ENCODE results near the gene CYP21A2.
"Not testable (repeated sequence)": the region's sequence is repeated elsewhere in the genome, so short reads cannot be mapped to it uniquely, and the experiment has no call there.

The CYP21A2 gene

DNA sequence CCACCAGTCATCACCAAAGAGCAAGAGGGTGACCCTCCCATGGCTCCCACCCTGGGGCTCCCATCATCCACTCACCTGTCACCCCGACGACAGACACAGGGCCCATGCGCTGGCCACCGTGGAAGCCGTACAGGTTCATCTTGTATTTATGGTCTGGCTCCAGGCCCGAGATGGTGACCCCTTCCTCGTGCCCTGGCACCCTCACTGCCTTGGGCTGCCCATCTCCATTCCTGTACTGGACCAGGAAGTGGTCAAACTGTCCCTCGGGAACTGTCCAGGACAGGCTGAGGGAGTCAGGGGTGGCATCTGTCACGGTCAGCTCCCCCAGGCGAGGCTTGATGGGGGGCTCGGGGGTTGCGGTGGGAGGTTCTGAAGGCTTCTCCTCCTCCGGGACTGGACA lies 30.1 kb downstream of the CYP21A2 start:
- WGBS (ENCODE audit: extremely low coverage, insufficient coverage, insufficient read length): no CpG with 5 or more reads among the region's 13 CpGs

DNA sequence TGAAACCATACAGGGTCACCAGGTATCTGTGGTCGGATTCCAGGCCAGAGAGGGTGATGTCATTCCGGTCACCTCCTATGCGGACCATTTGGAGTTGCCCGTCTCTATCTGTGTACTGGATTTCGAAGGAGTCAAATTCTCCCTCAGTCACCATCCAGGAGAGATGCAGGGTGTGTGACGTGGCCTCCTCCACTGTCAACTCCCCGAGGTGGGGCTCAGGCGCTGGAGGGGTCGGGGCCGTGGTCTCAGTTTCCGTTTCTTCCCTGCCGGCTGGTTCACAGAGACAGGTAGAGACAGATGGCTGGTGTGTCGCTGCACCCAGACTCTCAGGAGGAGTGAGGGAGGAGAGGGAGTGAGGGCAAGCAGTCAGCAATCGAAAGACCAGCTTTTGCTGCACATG lies 30.7 kb downstream of the CYP21A2 start:
- Histone ChIP-seq H3K4me2 (ENCODE audit: low read length) (no peak overlapping the region), H4K91ac (ENCODE audit: low read depth, low read length) (no peak overlapping the region), H4K12ac (ENCODE audit: low read depth, low read length) (no peak overlapping the region), H2AK5ac (ENCODE audit: low read length) (no peak overlapping the region), H3K4me1 (ENCODE audit: control insufficient read depth in 1 of 2, insufficient read depth in 2 of 2, low read length in 2 of 2) (no peaks in the 10 kb centered on the region), H3K23ac (ENCODE audit: low read length) (no peak overlapping the region), H2BK5ac (ENCODE audit: low read depth, low read length, poor library complexity) (no peak overlapping the region), H2BK12ac (ENCODE audit: low read length) (no peak overlapping the region), H3K14ac (ENCODE audit: low read length) (no peak overlapping the region), H3K79me2 (ENCODE audit: control insufficient read depth, insufficient read depth, low read length, poor library complexity) (no peaks in the 10 kb centered on the region), H3K36me3 (ENCODE audit: control insufficient read depth in 1 of 2, insufficient read depth in 2 of 2, low read length in 2 of 2) (no peaks in the 10 kb centered on the region), H2AFZ (ENCODE audit: insufficient read depth, low read length, poor library complexity) (no peak overlapping the region), H3K9me3 (ENCODE audit: insufficient read depth, low read depth, low read length) (no peaks in the 10 kb centered on the region), H3K9ac (ENCODE audit: low read length) (no peak overlapping the region), H3K4ac (ENCODE audit: low read depth, low read length) (no peak overlapping the region), H2BK120ac (ENCODE audit: insufficient read depth, low read length, poor library complexity) (no peak overlapping the region), H3K27ac (ENCODE audit: low read depth, low read length) (no peak overlapping the region), H4K8ac (ENCODE audit: low read depth, low read length) (no peak overlapping the region), H3K79me1 (ENCODE audit: low read length) (no peaks in the 10 kb centered on the region), H3K27me3 (ENCODE audit: insufficient read depth, low read length) (no peaks in the 10 kb centered on the region), H3K18ac (ENCODE audit: low read length) (no peak overlapping the region), H3K4me3 (ENCODE audit: low read depth, low read length) (no peak overlapping the region)
- DNase-seq: no peak
- no CpG with 5 or more reads among the region's 14 CpGs for WGBS (ENCODE audit: extremely low coverage, insufficient coverage, insufficient read length)

More for the DNA sequence above, 30.1 kb downstream of the CYP21A2 start:
- not testable (repeated sequence) for H3K27me3 ChIP-seq (ENCODE audit: insufficient read depth, low read length); H3K4ac ChIP-seq (ENCODE audit: low read depth, low read length); H3K9ac ChIP-seq (ENCODE audit: low read length); H3K18ac ChIP-seq (ENCODE audit: low read length); H4K12ac ChIP-seq (ENCODE audit: low read depth, low read length); H3K4me3 ChIP-seq (ENCODE audit: low read depth, low read length); H4K91ac ChIP-seq (ENCODE audit: low read depth, low read length); H3K36me3 ChIP-seq (ENCODE audit: control insufficient read depth in 1 of 2, insufficient read depth in 2 of 2, low read length in 2 of 2); H2BK5ac ChIP-seq (ENCODE audit: low read depth, low read length, poor library complexity); H3K79me1 ChIP-seq (ENCODE audit: low read length); H3K4me2 ChIP-seq (ENCODE audit: low read length); H3K27ac ChIP-seq (ENCODE audit: low read depth, low read length); H3K79me2 ChIP-seq (ENCODE audit: control insufficient read depth, insufficient read depth, low read length, poor library complexity); H3K23ac ChIP-seq (ENCODE audit: low read length); H3K14ac ChIP-seq (ENCODE audit: low read length); H2AFZ ChIP-seq (ENCODE audit: insufficient read depth, low read length, poor library complexity); H4K8ac ChIP-seq (ENCODE audit: low read depth, low read length); H3K4me1 ChIP-seq (ENCODE audit: control insufficient read depth in 1 of 2, insufficient read depth in 2 of 2, low read length in 2 of 2); H2AK5ac ChIP-seq (ENCODE audit: low read length); H2BK120ac ChIP-seq (ENCODE audit: insufficient read depth, low read length, poor library complexity); DNase-seq; H3K9me3 ChIP-seq (ENCODE audit: insufficient read depth, low read depth, low read length); H2BK12ac ChIP-seq (ENCODE audit: low read length)

DNA sequence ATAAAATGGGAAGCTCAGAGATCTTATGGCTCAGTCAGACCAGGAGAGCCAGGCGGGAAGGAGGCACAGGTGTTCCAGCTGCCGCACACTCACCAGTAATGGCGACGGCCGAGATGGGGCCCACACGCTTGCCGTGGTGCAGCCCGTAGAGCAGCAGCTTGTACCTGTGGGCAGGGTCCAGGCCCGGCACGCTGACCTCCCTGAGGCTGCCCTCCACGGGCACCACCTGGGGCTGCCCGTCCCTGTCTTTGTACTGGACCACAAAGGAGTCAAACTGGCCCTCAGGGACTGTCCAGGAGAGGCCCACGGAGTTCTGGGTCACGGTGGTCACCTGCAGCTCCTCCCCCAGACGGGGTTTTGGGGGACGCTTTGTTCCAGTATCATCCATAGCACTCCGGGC lies 31.2 kb downstream of the CYP21A2 start:
- Histone ChIP-seq H2BK5ac (ENCODE audit: low read depth, low read length, poor library complexity) (no peak overlapping the region), H2BK120ac (ENCODE audit: insufficient read depth, low read length, poor library complexity) (no peak overlapping the region), H2AFZ (ENCODE audit: insufficient read depth, low read length, poor library complexity) (no peak overlapping the region), H3K4me1 (ENCODE audit: control insufficient read depth in 1 of 2, insufficient read depth in 2 of 2, low read length in 2 of 2) (no peaks in the 10 kb centered on the region), H4K91ac (ENCODE audit: low read depth, low read length) (no peak overlapping the region), H3K14ac (ENCODE audit: low read length) (no peak overlapping the region), H3K36me3 (ENCODE audit: control insufficient read depth in 1 of 2, insufficient read depth in 2 of 2, low read length in 2 of 2) (no peaks in the 10 kb centered on the region), H3K9me3 (ENCODE audit: insufficient read depth, low read depth, low read length) (no peaks in the 10 kb centered on the region), H3K9ac (ENCODE audit: low read length) (no peak overlapping the region), H4K12ac (ENCODE audit: low read depth, low read length) (no peak overlapping the region), H3K27ac (ENCODE audit: low read depth, low read length) (no peak overlapping the region), H2AK5ac (ENCODE audit: low read length) (no peak overlapping the region), H3K23ac (ENCODE audit: low read length) (no peak overlapping the region), H2BK12ac (ENCODE audit: low read length) (no peak overlapping the region), H3K27me3 (ENCODE audit: insufficient read depth, low read length) (no peaks in the 10 kb centered on the region), H3K79me1 (ENCODE audit: low read length) (no peaks in the 10 kb centered on the region), H4K8ac (ENCODE audit: low read depth, low read length) (no peak overlapping the region), H3K4me2 (ENCODE audit: low read length) (no peak overlapping the region), H3K79me2 (ENCODE audit: control insufficient read depth, insufficient read depth, low read length, poor library complexity) (no peaks in the 10 kb centered on the region), H3K18ac (ENCODE audit: low read length) (no peak overlapping the region), H3K4me3 (ENCODE audit: low read depth, low read length) (no peak overlapping the region), H3K4ac (ENCODE audit: low read depth, low read length) (no peak overlapping the region)
- no CpG with 5 or more reads among the region's 17 CpGs for WGBS (ENCODE audit: extremely low coverage, insufficient coverage, insufficient read length)
- DNase-seq: no peak

DNA sequence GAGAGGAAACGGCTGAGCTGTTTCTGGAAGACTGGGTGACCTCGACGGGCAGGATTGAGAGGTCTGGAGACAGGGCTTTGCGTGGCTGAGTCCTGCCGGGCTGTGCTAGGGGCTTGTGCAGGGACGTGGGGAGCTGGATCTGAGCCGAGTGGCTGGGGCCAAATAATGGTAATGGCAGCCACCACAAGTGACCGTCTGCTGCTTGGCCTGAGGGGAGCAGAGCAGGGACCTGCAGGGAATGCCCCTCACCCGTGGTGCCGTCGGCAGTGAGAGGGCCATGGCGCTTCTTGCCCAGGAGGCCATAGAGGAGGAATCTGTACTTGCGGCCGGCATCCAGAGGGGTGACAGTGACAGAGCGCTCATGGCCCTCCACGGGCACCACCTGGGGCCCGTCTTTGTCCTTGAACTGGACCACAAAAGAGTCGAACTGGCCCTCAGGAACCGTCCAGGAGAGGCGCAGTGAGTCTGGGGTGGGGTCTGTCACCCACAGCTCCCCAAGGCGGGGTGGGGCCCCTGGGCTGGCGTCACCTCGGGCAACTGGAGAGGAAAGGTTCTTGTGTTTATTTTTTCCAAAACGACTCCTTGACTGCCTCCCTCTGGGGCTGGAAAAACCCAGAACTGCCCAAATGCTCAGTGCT lies 31.8 kb downstream of the CYP21A2 start:
- DNase-seq: no peak
- Histone ChIP-seq H3K23ac (ENCODE audit: low read length) (no peak overlapping the region), H3K14ac (ENCODE audit: low read length) (no peak overlapping the region)

More for the DNA sequence above, 31.8 kb downstream of the CYP21A2 start:
- no peak overlapping the region for H4K12ac ChIP-seq (ENCODE audit: low read depth, low read length)
- peaks cover 0 to 2% of the 10 kb centered on the region in 2 experiments for H3K4me1 ChIP-seq (ENCODE audit: control insufficient read depth in 1 of 2, insufficient read depth in 2 of 2, low read length in 2 of 2)
- H3K36me3 ChIP-seq (ENCODE audit: control insufficient read depth in 1 of 2, insufficient read depth in 2 of 2, low read length in 2 of 2): no peaks in the 10 kb centered on the region
- no peak overlapping the region for H3K9ac ChIP-seq (ENCODE audit: low read length)
- H2AFZ ChIP-seq (ENCODE audit: insufficient read depth, low read length, poor library complexity): no peak overlapping the region
- H4K8ac ChIP-seq (ENCODE audit: low read depth, low read length): no peak overlapping the region
- H3K79me1 ChIP-seq (ENCODE audit: low read length): no peaks in the 10 kb centered on the region
- H2BK12ac ChIP-seq (ENCODE audit: low read length): no peak overlapping the region
- no peak overlapping the region for H2BK120ac ChIP-seq (ENCODE audit: insufficient read depth, low read length, poor library complexity)
- no peak overlapping the region for H4K91ac ChIP-seq (ENCODE audit: low read depth, low read length)
- no CpG with 5 or more reads among the region's 24 CpGs for WGBS (ENCODE audit: extremely low coverage, insufficient coverage, insufficient read length)
- no peak overlapping the region for H3K27ac ChIP-seq (ENCODE audit: low read depth, low read length)
- no peak overlapping the region for H3K4me2 ChIP-seq (ENCODE audit: low read length)
- H3K9me3 ChIP-seq (ENCODE audit: insufficient read depth, low read depth, low read length): no peaks in the 10 kb centered on the region
- H3K4me3 ChIP-seq (ENCODE audit: low read depth, low read length): no peak overlapping the region
- no peak overlapping the region for H3K4ac ChIP-seq (ENCODE audit: low read depth, low read length)
- no peak overlapping the region for H2AK5ac ChIP-seq (ENCODE audit: low read length)
- no peaks in the 10 kb centered on the region for H3K27me3 ChIP-seq (ENCODE audit: insufficient read depth, low read length)
- H3K18ac ChIP-seq (ENCODE audit: low read length): no peak overlapping the region
- no peaks in the 10 kb centered on the region for H3K79me2 ChIP-seq (ENCODE audit: control insufficient read depth, insufficient read depth, low read length, poor library complexity)
- H2BK5ac ChIP-seq (ENCODE audit: low read depth, low read length, poor library complexity): no peak overlapping the region
